GM10248 (cell line): ENCODE data around the gene B9D1.

Source experiments
- CTCF ChIA-PET: fragments of 300-600 bp; sonication (Branson Sonifier 250); formaldehyde crosslinking; extraction: SDS; loops from one replicate; lab custom pipeline; 2021; ENCODE audit warnings: antibody characterized with exemption; lab: Yijun Ruan, JAX
- POLR2A ChIA-PET: fragments of 350-650 bp; sonication (Branson Sonifier 250); formaldehyde crosslinking; extraction: SDS; loops from one replicate; lab custom pipeline; 2020; ENCODE audit warnings: antibody characterized with exemption; lab: Yijun Ruan, JAX
- DNase-seq: peaks from one replicate; pipeline ENCODE4 v3.0.0; 2012; ENCODE audit errors: extremely low spot score
- TF ChIP-seq, protein P1 (sequence below): IDR thresholded peaks from 2 replicates; pipeline ENCODE4 v1.5.1; 2012; ENCODE audit warnings: mild to moderate bottlenecking, low read depth; ENCODE audit errors: extremely low read depth, missing control alignments, control extremely low read depth

B9D1 gene

DNA sequence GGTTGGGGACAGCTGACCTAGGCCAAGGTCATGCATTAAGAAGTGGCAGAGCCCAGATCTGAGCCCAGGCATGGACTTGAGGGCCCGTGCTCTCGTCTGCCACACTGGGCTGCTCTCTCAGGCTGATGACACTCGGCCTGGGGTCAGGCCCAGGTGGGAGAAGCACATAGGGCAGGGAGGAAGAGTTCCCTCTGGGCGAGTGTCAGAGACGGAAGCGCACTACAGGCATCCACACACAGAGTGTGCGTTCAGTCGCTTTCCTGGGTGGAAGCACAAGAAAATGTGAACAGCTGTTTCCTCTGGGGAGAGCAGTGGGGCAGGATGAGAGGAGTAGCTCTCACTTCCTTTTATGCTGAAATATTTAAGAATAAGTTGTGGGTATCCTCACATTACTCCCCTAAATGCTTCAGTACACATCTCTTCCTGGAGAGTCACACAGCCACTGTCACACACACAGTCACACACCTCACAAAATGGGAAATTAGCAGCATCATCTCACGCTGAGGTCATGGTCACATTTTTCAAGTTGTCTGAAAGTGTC lies 59.7 kb downstream of the B9D1 start:
- TF ChIP-seq, protein P1, sequence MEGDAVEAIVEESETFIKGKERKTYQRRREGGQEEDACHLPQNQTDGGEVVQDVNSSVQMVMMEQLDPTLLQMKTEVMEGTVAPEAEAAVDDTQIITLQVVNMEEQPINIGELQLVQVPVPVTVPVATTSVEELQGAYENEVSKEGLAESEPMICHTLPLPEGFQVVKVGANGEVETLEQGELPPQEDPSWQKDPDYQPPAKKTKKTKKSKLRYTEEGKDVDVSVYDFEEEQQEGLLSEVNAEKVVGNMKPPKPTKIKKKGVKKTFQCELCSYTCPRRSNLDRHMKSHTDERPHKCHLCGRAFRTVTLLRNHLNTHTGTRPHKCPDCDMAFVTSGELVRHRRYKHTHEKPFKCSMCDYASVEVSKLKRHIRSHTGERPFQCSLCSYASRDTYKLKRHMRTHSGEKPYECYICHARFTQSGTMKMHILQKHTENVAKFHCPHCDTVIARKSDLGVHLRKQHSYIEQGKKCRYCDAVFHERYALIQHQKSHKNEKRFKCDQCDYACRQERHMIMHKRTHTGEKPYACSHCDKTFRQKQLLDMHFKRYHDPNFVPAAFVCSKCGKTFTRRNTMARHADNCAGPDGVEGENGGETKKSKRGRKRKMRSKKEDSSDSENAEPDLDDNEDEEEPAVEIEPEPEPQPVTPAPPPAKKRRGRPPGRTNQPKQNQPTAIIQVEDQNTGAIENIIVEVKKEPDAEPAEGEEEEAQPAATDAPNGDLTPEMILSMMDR, result no peak
- DNase-seq, result no peak
- ChIA-PET POLR2A (no interaction called here), CTCF (interaction anchor here (1.0 to 2.0 kb wide), 4 partner anchors 19 to 442 kb away, joined by 3 to 5 read pairs (median 3); no protein-coding TSS in a partner anchor)

DNA sequence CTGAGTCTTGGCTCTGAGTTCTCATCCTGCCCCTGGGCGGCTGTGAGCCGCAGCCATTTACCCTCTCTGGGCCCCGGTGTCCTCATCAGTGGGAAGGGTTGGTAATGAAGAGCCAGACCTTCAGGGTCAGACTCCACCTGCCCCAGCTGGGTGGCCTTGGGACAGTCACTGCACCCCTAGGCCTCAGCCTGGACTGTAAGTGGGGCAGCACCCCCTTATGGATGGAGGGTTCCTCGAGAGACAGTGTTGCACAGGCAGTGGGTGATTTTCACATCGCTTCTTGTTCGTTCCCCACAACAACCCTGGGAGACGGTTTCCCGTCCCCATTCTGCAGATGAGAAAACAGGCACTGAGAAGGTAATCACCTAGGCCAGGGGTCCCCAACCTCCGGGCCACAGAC lies 60.5 kb downstream of the B9D1 start:
- POLR2A ChIA-PET, result no interaction called here
- CTCF ChIA-PET, result interaction anchor here (1.2 to 2.0 kb wide), 2 partner anchors 20 to 443 kb away, joined by 3 to 5 read pairs; no protein-coding TSS in a partner anchor
- TF ChIP-seq, protein P1, result no peak
- DNase-seq, result no peak

GRCh38 chr17:19301274-19301951 lies 61.1 kb downstream of the B9D1 start:
- ChIA-PET POLR2A (interaction anchor here (0.8 kb wide), 1 partner anchor 76 kb away, joined by 3 read pairs; no protein-coding TSS in a partner anchor), CTCF (interaction anchor here (1.1 to 2.0 kb wide), 3 partner anchors 16 to 444 kb away, joined by 3 to 5 read pairs (median 3); no protein-coding TSS in a partner anchor)
- DNase-seq, result no peak
- TF ChIP-seq, protein P1, result no peak

GRCh38 chr17:19299866-19300265 lies 62.7 kb downstream of the B9D1 start:
- TF ChIP-seq, protein P1, result no peak
- CTCF ChIA-PET, result interaction anchor here (1.6 to 1.7 kb wide), 2 partner anchors 9 to 16 kb away, joined by 4 to 7 read pairs; no protein-coding TSS in a partner anchor
- POLR2A ChIA-PET, result interaction anchor here (0.7 kb wide), 1 partner anchor 638 kb away, joined by 3 read pairs; no protein-coding TSS in a partner anchor
- no peak for DNase-seq

GRCh38 chr17:19299214-19299747 lies 63.2 kb downstream of the B9D1 start:
- no peak for DNase-seq
- TF ChIP-seq, protein P1, result no peak
- ChIA-PET CTCF (interaction anchor here (1.6 to 1.7 kb wide), 2 partner anchors 10 to 16 kb away, joined by 4 to 7 read pairs; no protein-coding TSS in a partner anchor), POLR2A (interaction anchor here (0.7 kb wide), 1 partner anchor 639 kb away, joined by 3 read pairs; no protein-coding TSS in a partner anchor)

DNA sequence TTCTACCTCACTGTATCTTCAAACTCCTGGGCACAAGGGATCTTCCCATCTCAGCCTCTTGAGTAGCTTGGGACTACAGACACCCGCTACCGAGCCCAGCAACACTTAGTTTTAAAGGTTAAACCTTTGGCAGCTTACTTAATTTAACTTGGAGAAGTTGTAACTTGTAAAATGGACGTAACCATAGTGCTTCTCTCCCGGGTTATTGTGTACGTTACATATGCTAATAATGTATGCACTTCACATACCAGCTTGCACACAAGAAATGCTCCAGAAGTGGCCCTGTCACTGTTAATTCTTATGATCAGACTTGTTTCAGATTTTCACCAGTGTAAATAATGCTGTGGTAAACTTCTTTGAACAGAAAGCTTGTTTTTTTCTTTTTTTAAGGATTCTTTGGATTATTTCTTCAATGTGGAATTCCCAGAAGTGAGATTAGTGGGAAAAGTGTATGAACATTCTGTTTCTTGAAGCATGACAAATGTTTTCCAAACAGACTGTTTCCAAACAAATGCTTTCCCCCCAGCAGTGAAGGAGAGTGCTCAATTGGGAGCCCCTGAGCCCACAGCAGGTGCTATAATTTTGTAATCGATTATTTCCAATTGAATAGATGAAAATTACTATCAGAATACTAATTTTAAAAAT lies 63.8 kb downstream of the B9D1 start:
- no peak for DNase-seq
- TF ChIP-seq, protein P1, result no peak
- CTCF ChIA-PET, result interaction anchor here (0.8 to 1.6 kb wide), 3 partner anchors 10 to 18 kb away, joined by 3 to 4 read pairs (median 3); no protein-coding TSS in a partner anchor
- POLR2A ChIA-PET, result no interaction called here
